Activated T-helper 1 cell treated with anti-CD3 and anti-CD28 coated beads, Interleukin-12 subunit alpha, Interleukin-12 subunit beta, Interleukin-2, Interleukin-4 antibody, amounts not matched to agents 30 ng/mL and 10 ng/mL and 1 ng/mL, durations not matched to agents 14 hours and 24 hours and 36 hours (primary cell): ENCODE data around the gene ZNF296. TPM values are rescaled to one million over a fixed set of nuclear protein-coding genes. Genes with fewer than 3 reads are reported as not detected.
A peak's percentile ranks its signal among the peaks of the same experiment; 100 is the strongest.

Experiments
- DNase-seq: peaks from one replicate; pipeline ENCODE4 v3.0.0; 2021; ENCODE audit warnings: low spot score
- H3K27ac Mint-ChIP-seq: one replicate; pipeline ENCODE4 v1.8.0; 2021; ENCODE audit warnings: mild to moderate bottlenecking, mixed read lengths
- H3K27me3 Mint-ChIP-seq: one replicate; pipeline ENCODE4 v1.8.0; 2022; ENCODE audit warnings: mild to moderate bottlenecking, moderate library complexity, mixed read lengths; ENCODE audit not compliant: insufficient read depth
- H3K36me3 Mint-ChIP-seq: one replicate; pipeline ENCODE4 v1.8.0; 2021; ENCODE audit warnings: low read depth, mixed read lengths
- H3K4me1 Mint-ChIP-seq: one replicate; pipeline ENCODE4 v1.8.0; 2021; ENCODE audit warnings: low read depth, mixed read lengths
- H3K4me3 Mint-ChIP-seq: one replicate; pipeline ENCODE4 v1.8.0; 2021; ENCODE audit warnings: mild to moderate bottlenecking, moderate library complexity, mixed read lengths
- H3K9me3 Mint-ChIP-seq: one replicate; pipeline ENCODE4 v1.8.0; 2021; ENCODE audit warnings: mixed read lengths
- intact Hi-C: fragments of 100-400 bp; cut with micrococcal nuclease; formaldehyde crosslinking; loops from one replicate; pipeline ENCODE4 v1.15.1; 2024
- total RNA-seq: library from RNA; stranded (reverse); gene quantifications from 2 replicates; pipeline ENCODE4 v1.2.3, GENCODE V29; 2022

Gene ZNF296
- total RNA-seq, 1 donor from 2014 or later = 4.3 TPM

- H3K4me1 Mint-ChIP-seq = peaks cover 5% of the 10 kb centered on the region
- H3K4me3 Mint-ChIP-seq = no peak overlapping the region
- no peaks in the 10 kb centered on the region for H3K27me3 Mint-ChIP-seq
- no peak for DNase-seq
- no peaks in the 10 kb centered on the region for H3K9me3 Mint-ChIP-seq
- intact Hi-C loops = loop anchor here (5.0 kb wide), 1 partner anchor 155 kb away; no protein-coding TSS in a partner anchor
- H3K27ac Mint-ChIP-seq = no peak overlapping the region
- peaks cover 44% of the 10 kb centered on the region for H3K36me3 Mint-ChIP-seq
Measured at GRCh38 chr19:45057444-45057843, 18.8 kb downstream of the ZNF296 start.

- H3K4me3 Mint-ChIP-seq = no peak overlapping the region
- no peaks in the 10 kb centered on the region for H3K9me3 Mint-ChIP-seq
- no peaks in the 10 kb centered on the region for H3K27me3 Mint-ChIP-seq
- H3K4me1 Mint-ChIP-seq = peaks cover 5% of the 10 kb centered on the region
- DNase-seq = no peak
- intact Hi-C loops = loop anchor here (5.0 kb wide), 1 partner anchor 155 kb away; no protein-coding TSS in a partner anchor
- H3K36me3 Mint-ChIP-seq = peaks cover 45% of the 10 kb centered on the region
- H3K27ac Mint-ChIP-seq = no peak overlapping the region
Measured at GRCh38 chr19:45056831-45057230, 19.4 kb downstream of the ZNF296 start.

- H3K4me1 Mint-ChIP-seq = peaks cover 7% of the 10 kb centered on the region
- H3K4me3 Mint-ChIP-seq = no peak overlapping the region
- no peaks in the 10 kb centered on the region for H3K27me3 Mint-ChIP-seq
- intact Hi-C loops = no loop called here
- no peak overlapping the region for H3K27ac Mint-ChIP-seq
- DNase-seq = no peak
- H3K9me3 Mint-ChIP-seq = no peaks in the 10 kb centered on the region
- H3K36me3 Mint-ChIP-seq = peaks cover 26% of the 10 kb centered on the region
Measured at GRCh38 chr19:45051929-45052579, 24.2 kb downstream of the ZNF296 start.

GRCh38 chr19:45050036-45050435 lies 26.2 kb downstream of the ZNF296 start:
- H3K27me3 Mint-ChIP-seq = no peaks in the 10 kb centered on the region
- no peak for DNase-seq
- intact Hi-C loops = no loop called here
- no peaks in the 10 kb centered on the region for H3K9me3 Mint-ChIP-seq
- H3K4me3 Mint-ChIP-seq = no peak overlapping the region
- H3K36me3 Mint-ChIP-seq = peaks cover 23% of the 10 kb centered on the region
- H3K27ac Mint-ChIP-seq = no peak overlapping the region
- H3K4me1 Mint-ChIP-seq = peaks cover 26% of the 10 kb centered on the region

GRCh38 chr19:45049073-45049736 lies 27.1 kb downstream of the ZNF296 start:
- H3K36me3 Mint-ChIP-seq = peaks cover 28% of the 10 kb centered on the region
- no peaks in the 10 kb centered on the region for H3K27me3 Mint-ChIP-seq
- H3K4me1 Mint-ChIP-seq = peaks cover 26% of the 10 kb centered on the region
- no peaks in the 10 kb centered on the region for H3K9me3 Mint-ChIP-seq
- H3K4me3 Mint-ChIP-seq = no peak overlapping the region
- no peak for DNase-seq
- H3K27ac Mint-ChIP-seq = no peak overlapping the region
- intact Hi-C loops = no loop called here

DNA sequence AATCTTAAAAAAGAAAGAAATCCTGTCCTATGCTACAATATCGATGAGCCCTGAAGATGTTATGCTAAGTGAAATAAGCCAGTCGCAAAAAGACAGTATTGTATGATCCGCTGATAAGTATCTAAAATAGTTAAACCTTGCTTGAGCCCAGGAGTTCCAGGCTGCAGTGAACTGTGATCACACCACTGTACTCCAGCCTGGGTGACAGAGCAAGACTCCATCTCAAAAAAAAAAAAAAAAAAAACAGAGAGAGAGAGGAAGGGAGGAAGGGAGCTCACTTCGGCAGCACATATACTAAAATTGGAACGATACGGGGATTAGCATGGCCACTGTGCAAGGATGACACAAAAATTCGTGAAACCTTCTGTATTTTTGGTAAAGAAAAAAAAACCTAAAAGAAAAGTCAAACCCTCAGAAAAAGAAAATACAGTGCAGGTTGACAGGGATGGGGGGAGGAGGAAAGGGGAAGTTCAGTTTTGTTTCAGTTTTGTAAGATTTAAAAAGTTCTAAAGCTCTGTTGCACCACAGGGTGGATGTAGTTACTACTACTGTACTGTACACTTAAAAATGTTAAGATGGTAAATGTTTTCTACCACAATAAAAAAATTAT lies 29.0 kb downstream of the ZNF296 start:
- peaks cover 21% of the 10 kb centered on the region for H3K36me3 Mint-ChIP-seq
- peaks cover 26% of the 10 kb centered on the region for H3K4me1 Mint-ChIP-seq
- no peak for DNase-seq
- H3K4me3 Mint-ChIP-seq = peak overlapping the region; percentile 68
- intact Hi-C loops = no loop called here
- H3K27ac Mint-ChIP-seq = peak overlapping the region; percentile 71
- no peaks in the 10 kb centered on the region for H3K27me3 Mint-ChIP-seq
- no peaks in the 10 kb centered on the region for H3K9me3 Mint-ChIP-seq

- Mint-ChIP-seq H3K9me3 (no peaks in the 10 kb centered on the region), H3K27me3 (no peaks in the 10 kb centered on the region), H3K4me3 (no peak overlapping the region), H3K4me1 (peaks cover 35% of the 10 kb centered on the region), H3K36me3 (peaks cover 27% of the 10 kb centered on the region), H3K27ac (no peak overlapping the region)
- intact Hi-C loops = no loop called here
- no peak for DNase-seq
Measured at GRCh38 chr19:45046355-45046754, 29.9 kb downstream of the ZNF296 start.

- intact Hi-C loops = no loop called here
- Mint-ChIP-seq H3K27me3 (no peaks in the 10 kb centered on the region), H3K4me3 (no peak overlapping the region), H3K9me3 (no peaks in the 10 kb centered on the region), H3K27ac (no peak overlapping the region), H3K4me1 (peaks cover 37% of the 10 kb centered on the region), H3K36me3 (peaks cover 30% of the 10 kb centered on the region)
- DNase-seq = no peak
Measured at GRCh38 chr19:45045671-45046353, 30.5 kb downstream of the ZNF296 start.

- Mint-ChIP-seq H3K9me3 (no peaks in the 10 kb centered on the region), H3K36me3 (peaks cover 45% of the 10 kb centered on the region), H3K4me3 (peak overlapping the region; percentile 93), H3K27me3 (no peaks in the 10 kb centered on the region), H3K27ac (peak overlapping the region; percentile 37), H3K4me1 (peaks cover 33% of the 10 kb centered on the region)
- intact Hi-C loops = no loop called here
- DNase-seq = no peak
Measured at GRCh38 chr19:45041125-45041524, 35.2 kb downstream of the ZNF296 start.

GRCh38 chr19:45040059-45040771 lies 36.1 kb downstream of the ZNF296 start:
- intact Hi-C loops = no loop called here

GRCh38 chr19:45038931-45039893 lies 37.1 kb downstream of the ZNF296 start, which contains the start of gene CLASRP:
CLASRP (plus strand) TSS chr19:45039045; CDS start chr19:45040213, 1,168 bp downstream.
- H3K4me3 Mint-ChIP-seq = peak within 1 kb of the TSS; percentile 93
- H3K36me3 Mint-ChIP-seq = peaks cover 49% of the 10 kb centered on the region
- H3K9me3 Mint-ChIP-seq = no peaks in the 10 kb centered on the region
- H3K27ac Mint-ChIP-seq = peak within 1 kb of the TSS; percentile 95
- H3K27me3 Mint-ChIP-seq = no peaks in the 10 kb centered on the region
- H3K4me1 Mint-ChIP-seq = peaks cover 23% of the 10 kb centered on the region
- intact Hi-C loops = loop anchor here (1.0 to 2.0 kb wide), 10 partner anchors 20 to 366 kb away; partner anchors contain the start of genes BLOC1S3, CLPTM1, GEMIN7 and PPP1R13L
- peak; percentile 87 for DNase-seq

More at GRCh38 chr19:45040059-45040771, 36.1 kb downstream of the ZNF296 start:
- Mint-ChIP-seq H3K36me3 (peaks cover 48% of the 10 kb centered on the region), H3K27ac (peak overlapping the region; percentile 58), H3K4me3 (peak overlapping the region; percentile 93), H3K4me1 (peaks cover 24% of the 10 kb centered on the region), H3K9me3 (no peaks in the 10 kb centered on the region), H3K27me3 (no peaks in the 10 kb centered on the region)
- no peak for DNase-seq
